Measurements from ENCODE around the gene TMEM45A.
"Not testable (repeated sequence)": the region's sequence is repeated elsewhere in the genome, so short reads cannot be mapped to it uniquely, and the experiment has no call there.

Gene TMEM45A

GRCh38 chr3:100532411-100532810 is 40.0 kb downstream of the TMEM45A start:
- DNase-seq = no peak

DNA sequence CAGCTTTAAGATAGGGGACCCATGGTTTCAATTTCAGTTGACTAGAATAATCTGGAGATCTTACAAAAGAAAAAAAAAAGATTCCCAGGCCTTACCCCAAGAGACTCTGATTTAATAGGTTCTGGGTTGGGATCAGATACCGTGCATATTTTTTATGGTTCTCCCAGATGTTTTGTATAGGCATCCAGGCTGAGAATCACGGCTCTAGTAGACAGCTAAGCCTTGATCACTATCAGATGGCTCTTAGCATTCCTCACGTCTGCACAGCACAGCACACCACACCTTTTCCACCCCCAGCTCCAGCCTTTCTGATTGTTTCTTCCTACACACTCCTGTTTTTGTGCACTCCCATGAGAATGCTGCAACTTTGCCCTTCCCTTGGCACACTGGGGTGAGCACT is 40.8 kb downstream of the TMEM45A start:
- no peak for DNase-seq

GRCh38 chr3:100535610-100535943 is 43.2 kb downstream of the TMEM45A start:
- no peak for DNase-seq

GRCh38 chr3:100536093-100536492 is 43.7 kb downstream of the TMEM45A start:
- DNase-seq = no peak

- DNase-seq = no peak
Measured at GRCh38 chr3:100537646-100538338, 45.4 kb downstream of the TMEM45A start.

DNA sequence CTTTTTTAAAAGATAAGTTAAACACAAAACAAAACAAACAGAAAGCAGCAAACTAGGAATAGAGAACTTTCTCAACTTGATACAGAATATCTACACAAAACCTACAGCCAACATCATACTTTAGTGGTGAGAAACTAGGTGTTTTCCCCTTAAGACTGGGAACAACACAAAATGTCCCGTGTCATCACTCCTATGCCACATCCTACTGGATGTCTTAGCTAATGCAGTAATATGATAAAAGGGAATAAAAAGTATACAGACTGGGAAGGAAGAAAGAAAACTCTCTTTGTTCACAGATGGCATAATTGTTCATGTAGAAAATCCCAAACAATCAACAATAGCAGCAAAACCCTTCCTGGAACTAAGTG is 45.9 kb downstream of the TMEM45A start:
- no peak for DNase-seq

DNA sequence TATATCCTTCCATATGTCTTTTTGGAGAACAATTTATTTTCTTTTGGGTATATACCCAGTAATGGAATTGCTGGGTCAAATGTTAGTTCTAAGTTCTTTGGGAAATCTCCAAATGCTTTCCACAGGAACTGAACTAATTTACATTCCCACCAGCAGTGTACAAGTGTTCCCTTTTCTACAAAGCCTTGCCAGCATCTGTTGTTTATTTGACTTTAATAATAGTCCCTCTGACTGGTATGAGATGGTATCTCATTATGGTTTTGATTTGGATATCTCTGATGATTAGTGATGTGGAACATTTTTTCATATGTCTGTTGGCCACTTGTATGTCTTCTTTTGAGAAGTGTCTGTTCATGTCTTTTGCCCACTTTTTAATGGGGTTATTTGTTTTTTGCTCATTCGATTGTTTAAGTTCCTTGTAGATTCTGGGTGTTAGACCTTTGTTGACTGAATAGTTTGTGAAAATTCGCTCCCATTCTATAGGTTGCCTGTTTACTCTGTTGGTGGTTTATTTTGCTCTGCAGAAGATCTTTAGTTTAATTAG is 48.4 kb downstream of the TMEM45A start:
- no peak for DNase-seq

DNA sequence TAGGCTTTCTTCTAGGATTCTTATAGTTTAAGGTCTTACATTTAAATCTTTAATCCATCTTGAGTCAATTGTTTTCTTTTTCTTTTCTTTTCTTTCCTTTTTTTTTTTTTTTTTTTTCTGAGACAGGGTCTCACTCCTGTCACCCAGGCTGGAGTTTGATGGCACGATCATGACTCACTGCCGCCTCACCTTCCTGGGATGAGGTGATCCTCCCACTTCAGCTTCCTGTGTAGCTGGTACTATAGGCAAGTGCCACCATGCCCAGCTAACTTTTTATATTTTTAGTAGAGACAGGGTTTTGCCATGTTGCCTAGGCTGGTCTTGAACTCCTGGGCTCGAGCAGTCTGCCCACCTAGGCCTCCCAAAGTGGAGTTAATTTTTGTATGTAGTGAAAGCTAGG is 49.0 kb downstream of the TMEM45A start:
- not testable (repeated sequence) for DNase-seq

DNA sequence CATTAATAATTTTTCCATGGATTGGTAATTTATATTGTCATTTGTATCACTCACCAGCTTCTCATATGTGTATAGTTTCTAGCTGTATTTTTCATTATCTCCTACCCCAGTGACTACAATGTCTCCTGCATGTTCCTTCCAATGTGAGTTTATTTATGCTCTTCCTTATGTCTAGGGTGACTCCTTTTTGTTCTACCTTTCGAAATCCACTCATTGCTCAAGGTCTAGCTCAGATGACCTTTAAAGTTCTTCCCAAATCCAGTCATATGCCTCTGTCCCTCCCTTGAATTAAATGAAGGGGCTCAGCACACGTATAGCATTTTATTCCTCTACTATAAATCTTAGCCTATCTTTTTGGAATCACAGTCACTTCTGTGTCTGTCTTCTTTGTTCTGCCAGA is 53.0 kb downstream of the TMEM45A start:
- no peak for DNase-seq

- DNase-seq = no peak
Measured at GRCh38 chr3:100546020-100546744, 53.8 kb downstream of the TMEM45A start.

GRCh38 chr3:100548053-100548452 is 55.6 kb downstream of the TMEM45A start:
- no peak for DNase-seq

DNA sequence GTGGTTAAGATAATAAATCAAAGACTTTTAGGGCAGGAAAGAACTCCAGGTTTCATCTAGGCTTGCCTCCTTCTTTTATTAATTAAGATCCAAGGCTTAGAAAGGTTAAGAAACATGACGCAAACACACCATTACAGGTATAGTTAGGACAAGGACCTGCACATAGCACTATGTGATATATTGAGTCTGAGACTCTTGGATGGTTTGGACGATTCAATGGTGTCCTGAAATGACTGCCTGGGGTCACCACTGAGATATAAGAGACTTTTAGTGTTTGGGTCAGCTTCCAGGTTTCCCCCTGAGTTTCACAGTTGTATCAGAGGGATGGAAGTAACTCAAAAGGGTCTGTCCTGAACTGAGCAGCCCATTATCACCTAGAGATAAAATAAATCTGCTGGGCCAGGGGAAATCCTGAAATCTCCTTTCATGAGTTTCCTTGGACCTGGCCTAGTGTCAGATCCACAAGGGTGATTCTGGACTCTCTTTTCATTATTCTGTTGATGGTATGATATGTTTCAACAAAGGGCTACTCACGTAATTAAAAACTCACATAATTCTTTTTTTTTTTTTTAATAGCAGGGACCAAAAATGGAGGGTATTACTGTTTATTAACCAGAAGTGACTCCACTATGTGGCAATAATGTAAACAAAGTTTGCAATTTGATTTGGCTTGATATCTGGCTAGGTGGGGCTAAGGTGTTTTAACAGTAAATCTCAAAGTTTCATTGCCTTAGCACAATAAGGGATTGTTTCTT is 61.4 kb downstream of the TMEM45A start:
- DNase-seq = no peak

- no peak for DNase-seq
Measured at GRCh38 chr3:100554373-100554676, 61.9 kb downstream of the TMEM45A start.

GRCh38 chr3:100556673-100557310 is 64.4 kb downstream of the TMEM45A start:
- DNase-seq = no peak

- no peak for DNase-seq
Measured at GRCh38 chr3:100558233-100558632, 65.8 kb downstream of the TMEM45A start.

- DNase-seq = no peak
Measured at GRCh38 chr3:100560426-100560825, 68.0 kb downstream of the TMEM45A start.

DNA sequence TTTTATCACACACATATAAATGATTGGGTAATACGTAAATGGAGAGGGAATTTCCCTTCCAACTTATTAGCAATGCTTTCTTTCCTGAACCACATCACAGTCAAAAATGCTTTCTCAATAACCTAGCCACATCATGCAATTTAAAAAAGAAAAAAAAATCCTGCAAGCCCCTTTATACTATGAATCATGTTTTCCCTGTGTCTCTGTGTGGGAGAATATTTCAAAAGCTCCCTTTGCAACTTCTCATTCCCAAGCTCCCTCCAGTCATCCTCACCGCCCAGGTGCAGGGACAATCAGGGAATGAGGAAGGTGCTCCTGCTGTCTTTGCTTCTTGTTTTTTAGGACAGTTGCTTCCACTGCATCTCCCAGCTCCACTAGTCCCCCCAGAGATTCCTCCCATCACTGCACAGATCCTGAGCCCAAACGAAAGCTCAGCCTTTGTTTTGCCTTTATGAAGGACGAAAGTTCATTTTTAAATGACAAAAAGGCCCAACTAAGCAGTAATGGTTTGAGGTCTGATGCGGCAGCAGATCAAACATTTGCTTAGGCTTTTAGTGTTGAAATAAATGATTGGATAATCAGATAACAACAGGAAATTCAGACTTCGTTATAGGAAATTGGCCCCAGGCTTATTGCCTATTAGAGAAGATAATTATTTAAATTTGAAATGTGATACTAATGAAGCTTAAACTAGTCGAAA is 69.2 kb downstream of the TMEM45A start:
- peak in 3 of 56 donors; percentile 5 to 9 (median 6) for DNase-seq

DNA sequence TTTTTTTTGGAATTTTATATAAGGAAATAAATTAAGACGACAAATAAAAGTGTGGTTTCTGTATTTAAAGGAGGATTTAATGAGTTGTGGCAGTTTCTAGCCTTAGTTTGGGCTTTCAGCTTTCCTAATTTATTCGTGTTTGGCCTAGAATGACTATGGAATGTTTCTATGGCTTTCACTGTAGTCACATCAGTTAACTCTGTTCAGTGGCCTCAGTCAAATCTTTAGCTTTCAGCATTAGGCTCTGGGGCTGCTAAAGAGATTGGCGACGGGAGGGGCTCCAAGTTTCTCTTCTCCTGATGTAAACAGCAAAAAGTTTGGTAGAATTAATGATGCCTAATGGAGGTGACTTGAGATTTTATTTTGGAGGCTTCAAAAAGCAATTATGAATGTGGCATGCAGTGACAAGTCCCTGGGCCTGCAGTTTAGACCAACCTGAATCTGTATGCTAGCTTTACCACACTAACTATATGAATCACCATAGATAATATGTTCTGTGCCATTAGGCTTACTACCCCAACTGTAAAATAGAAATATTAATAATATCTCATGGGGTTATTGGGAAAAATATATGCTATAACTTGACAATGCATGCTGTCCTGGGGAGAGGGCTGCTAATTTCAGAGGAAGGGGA is 69.9 kb downstream of the TMEM45A start:
- DNase-seq = no peak

- no peak for DNase-seq
Measured at GRCh38 chr3:100563228-100563627, 70.8 kb downstream of the TMEM45A start.

GRCh38 chr3:100563652-100564211 is 71.3 kb downstream of the TMEM45A start:
- no peak for DNase-seq

- no peak for DNase-seq
Measured at GRCh38 chr3:100570811-100571210, 78.4 kb downstream of the TMEM45A start.

All from nucleus accumbens (tissue), 56 donors.